Measurements from ENCODE around the gene DNAJC19.

The DNAJC19 gene

GRCh38 chr3:180989291-180990163, at the start of gene DNAJC19:
DNAJC19 (minus strand) TSS chr3:180989736; CDS start chr3:180989602, 134 bp downstream.
- peak; percentile 94 for DNase-seq
- no peak for TF ChIP-seq CTCF (IDR thresholded peaks at IDR 0.05; ENCODE audit: low read depth, low read length, missing control alignments)
- H3K27ac ChIP-seq = peak within 1 kb of the TSS; percentile 24
- in situ Hi-C loops (cut with HindIII; ENCODE audit: low pct_ligation_motif_present, low sequenced_read_pairs) = no loop called here
- no peaks in the 10 kb centered on the region for H3K27me3 ChIP-seq (replicated peaks)
- H3K4me3 ChIP-seq (ENCODE audit: low read depth, low read length) = peak within 1 kb of the TSS; percentile 77
- no peaks in the 10 kb centered on the region for H3K36me3 ChIP-seq (replicated peaks)

GRCh38 chr3:181030948-181031347, 41.4 kb upstream of the DNAJC19 start:
- DNase-seq = no peak
- H3K36me3 ChIP-seq (replicated peaks) = no peaks in the 10 kb centered on the region

GRCh38 chr3:181025204-181025603, 35.7 kb upstream of the DNAJC19 start:
- TF ChIP-seq CTCF (IDR thresholded peaks at IDR 0.05; ENCODE audit: low read depth, low read length, missing control alignments) = no peak
- H3K27ac ChIP-seq = no peak overlapping the region
- no peak overlapping the region for H3K4me3 ChIP-seq (ENCODE audit: low read depth, low read length)
- H3K36me3 ChIP-seq (replicated peaks) = no peaks in the 10 kb centered on the region
- DNase-seq = no peak
- H3K27me3 ChIP-seq (replicated peaks) = no peaks in the 10 kb centered on the region
- in situ Hi-C loops (cut with HindIII; ENCODE audit: low pct_ligation_motif_present, low sequenced_read_pairs) = no loop called here

More at GRCh38 chr3:181030948-181031347, 41.4 kb upstream of the DNAJC19 start:
- TF ChIP-seq CTCF (IDR thresholded peaks at IDR 0.05; ENCODE audit: low read depth, low read length, missing control alignments) = no peak
- Histone ChIP-seq H3K27me3 (replicated peaks) (no peaks in the 10 kb centered on the region), H3K4me3 (ENCODE audit: low read depth, low read length) (no peak overlapping the region), H3K27ac (no peak overlapping the region)
- in situ Hi-C loops (cut with HindIII; ENCODE audit: low pct_ligation_motif_present, low sequenced_read_pairs) = no loop called here

- in situ Hi-C loops (cut with HindIII; ENCODE audit: low pct_ligation_motif_present, low sequenced_read_pairs) = no loop called here
- no peak for DNase-seq
- no peaks in the 10 kb centered on the region for H3K36me3 ChIP-seq (replicated peaks)
- no peak overlapping the region for H3K27ac ChIP-seq
- no peak overlapping the region for H3K4me3 ChIP-seq (ENCODE audit: low read depth, low read length)
- H3K27me3 ChIP-seq (replicated peaks) = no peaks in the 10 kb centered on the region
- TF ChIP-seq CTCF (IDR thresholded peaks at IDR 0.05; ENCODE audit: low read depth, low read length, missing control alignments) = no peak
Measured at GRCh38 chr3:181017690-181018089, 28.2 kb upstream of the DNAJC19 start.

GRCh38 chr3:181009225-181009624, 19.7 kb upstream of the DNAJC19 start:
- in situ Hi-C loops (cut with HindIII; ENCODE audit: low pct_ligation_motif_present, low sequenced_read_pairs) = no loop called here
- no peak for DNase-seq
- no peak for TF ChIP-seq CTCF (IDR thresholded peaks at IDR 0.05; ENCODE audit: low read depth, low read length, missing control alignments)
- Histone ChIP-seq H3K36me3 (replicated peaks) (no peaks in the 10 kb centered on the region), H3K27me3 (replicated peaks) (no peaks in the 10 kb centered on the region), H3K4me3 (ENCODE audit: low read depth, low read length) (no peak overlapping the region), H3K27ac (no peak overlapping the region)
